HL-60 (cell line): ENCODE data around the gene TCEA2.

ENCODE experiments used
- DNase-seq, 2 experiments: peaks; one replicate each; pipeline ENCODE4 v3.0.0-alpha.2; 2010 to 2020; ENCODE audit warnings: low read depth in 1 of 2, low spot score in 1 of 2
- H3K27ac ChIP-seq: fragments of 250-450 bp; sonication (Bioruptor Pico); replicated peaks from 2 replicates; pipeline ENCODE4 v1.5.1; 2020; ENCODE audit warnings: mild to moderate bottlenecking, moderate library complexity
- H3K27me3 ChIP-seq: fragments of 250-450 bp; sonication (Bioruptor Pico); 2 replicates; pipeline ENCODE4 v1.5.1; 2021; ENCODE audit warnings: mild to moderate bottlenecking, moderate library complexity; ENCODE audit not compliant: insufficient read depth, poor library complexity, severe bottlenecking
- H3K4me3 ChIP-seq: replicated peaks from 2 replicates; pipeline ENCODE4 v1.5.1; 2011; ENCODE audit warnings: mild to moderate bottlenecking, control low read depth, low read length; ENCODE audit not compliant: insufficient read depth
- GABPA ChIP-seq: IDR thresholded peaks from 2 replicates; pipeline ENCODE4 v1.6.1; 2012; ENCODE audit warnings: low read depth
- POLR2AphosphoS5 ChIP-seq: IDR thresholded peaks from 2 replicates; pipeline ENCODE4 v1.6.1; 2012; ENCODE audit warnings: low read depth
- SPI1 ChIP-seq: IDR thresholded peaks from 2 replicates; pipeline ENCODE4 v1.6.1; 2012; ENCODE audit warnings: low read depth, mild to moderate bottlenecking, borderline replicate concordance
- TF ChIP-seq, protein P1 (sequence below): IDR thresholded peaks from one replicate; pipeline ENCODE4 v1.5.1; 2011; ENCODE audit warnings: low read length, control low read depth, inconsistent platforms; ENCODE audit not compliant: insufficient read depth
- TF ChIP-seq, protein P2 (sequence below): IDR thresholded peaks from 2 replicates; pipeline ENCODE4 v1.6.1; 2012; ENCODE audit warnings: low read depth; ENCODE audit not compliant: insufficient replicate concordance

TCEA2 gene

GRCh38 chr20:64050261-64051032 lies 12.6 kb upstream of the TCEA2 start:
- Histone ChIP-seq H3K27ac (no peak overlapping the region), H3K27me3 (peaks cover 23% of the 10 kb centered on the region), H3K4me3 (no peak overlapping the region)
- TF ChIP-seq, protein P1, sequence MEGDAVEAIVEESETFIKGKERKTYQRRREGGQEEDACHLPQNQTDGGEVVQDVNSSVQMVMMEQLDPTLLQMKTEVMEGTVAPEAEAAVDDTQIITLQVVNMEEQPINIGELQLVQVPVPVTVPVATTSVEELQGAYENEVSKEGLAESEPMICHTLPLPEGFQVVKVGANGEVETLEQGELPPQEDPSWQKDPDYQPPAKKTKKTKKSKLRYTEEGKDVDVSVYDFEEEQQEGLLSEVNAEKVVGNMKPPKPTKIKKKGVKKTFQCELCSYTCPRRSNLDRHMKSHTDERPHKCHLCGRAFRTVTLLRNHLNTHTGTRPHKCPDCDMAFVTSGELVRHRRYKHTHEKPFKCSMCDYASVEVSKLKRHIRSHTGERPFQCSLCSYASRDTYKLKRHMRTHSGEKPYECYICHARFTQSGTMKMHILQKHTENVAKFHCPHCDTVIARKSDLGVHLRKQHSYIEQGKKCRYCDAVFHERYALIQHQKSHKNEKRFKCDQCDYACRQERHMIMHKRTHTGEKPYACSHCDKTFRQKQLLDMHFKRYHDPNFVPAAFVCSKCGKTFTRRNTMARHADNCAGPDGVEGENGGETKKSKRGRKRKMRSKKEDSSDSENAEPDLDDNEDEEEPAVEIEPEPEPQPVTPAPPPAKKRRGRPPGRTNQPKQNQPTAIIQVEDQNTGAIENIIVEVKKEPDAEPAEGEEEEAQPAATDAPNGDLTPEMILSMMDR, result no peak
- no peak for TF ChIP-seq POLR2AphosphoS5
- TF ChIP-seq, protein P2, sequence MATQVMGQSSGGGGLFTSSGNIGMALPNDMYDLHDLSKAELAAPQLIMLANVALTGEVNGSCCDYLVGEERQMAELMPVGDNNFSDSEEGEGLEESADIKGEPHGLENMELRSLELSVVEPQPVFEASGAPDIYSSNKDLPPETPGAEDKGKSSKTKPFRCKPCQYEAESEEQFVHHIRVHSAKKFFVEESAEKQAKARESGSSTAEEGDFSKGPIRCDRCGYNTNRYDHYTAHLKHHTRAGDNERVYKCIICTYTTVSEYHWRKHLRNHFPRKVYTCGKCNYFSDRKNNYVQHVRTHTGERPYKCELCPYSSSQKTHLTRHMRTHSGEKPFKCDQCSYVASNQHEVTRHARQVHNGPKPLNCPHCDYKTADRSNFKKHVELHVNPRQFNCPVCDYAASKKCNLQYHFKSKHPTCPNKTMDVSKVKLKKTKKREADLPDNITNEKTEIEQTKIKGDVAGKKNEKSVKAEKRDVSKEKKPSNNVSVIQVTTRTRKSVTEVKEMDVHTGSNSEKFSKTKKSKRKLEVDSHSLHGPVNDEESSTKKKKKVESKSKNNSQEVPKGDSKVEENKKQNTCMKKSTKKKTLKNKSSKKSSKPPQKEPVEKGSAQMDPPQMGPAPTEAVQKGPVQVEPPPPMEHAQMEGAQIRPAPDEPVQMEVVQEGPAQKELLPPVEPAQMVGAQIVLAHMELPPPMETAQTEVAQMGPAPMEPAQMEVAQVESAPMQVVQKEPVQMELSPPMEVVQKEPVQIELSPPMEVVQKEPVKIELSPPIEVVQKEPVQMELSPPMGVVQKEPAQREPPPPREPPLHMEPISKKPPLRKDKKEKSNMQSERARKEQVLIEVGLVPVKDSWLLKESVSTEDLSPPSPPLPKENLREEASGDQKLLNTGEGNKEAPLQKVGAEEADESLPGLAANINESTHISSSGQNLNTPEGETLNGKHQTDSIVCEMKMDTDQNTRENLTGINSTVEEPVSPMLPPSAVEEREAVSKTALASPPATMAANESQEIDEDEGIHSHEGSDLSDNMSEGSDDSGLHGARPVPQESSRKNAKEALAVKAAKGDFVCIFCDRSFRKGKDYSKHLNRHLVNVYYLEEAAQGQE, result no peak
- no peak for DNase-seq

DNA sequence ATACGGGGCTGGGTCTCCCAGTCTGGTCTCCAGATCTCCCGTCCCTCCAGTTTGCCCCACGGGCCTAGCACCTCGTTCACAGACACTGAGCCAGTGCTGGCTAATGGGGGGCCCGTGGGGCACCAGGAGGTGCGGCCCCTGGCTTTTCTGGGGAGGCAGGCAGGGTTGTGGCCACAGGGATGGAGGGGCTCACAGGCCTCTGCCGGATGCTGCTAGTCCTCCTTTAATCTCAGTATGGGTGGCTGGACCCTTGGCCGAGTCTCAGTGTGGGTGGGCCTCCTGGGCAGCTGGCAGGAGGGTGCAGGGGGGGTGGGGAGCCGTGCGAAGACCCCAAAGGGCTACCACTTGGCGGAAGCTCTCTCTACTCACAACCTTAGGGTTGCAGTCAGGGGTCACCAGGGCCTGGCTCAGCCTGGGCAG lies 12.0 kb upstream of the TCEA2 start:
- TF ChIP-seq, protein P2, result no peak
- no peak for DNase-seq
- no peak overlapping the region for H3K4me3 ChIP-seq
- no peak overlapping the region for H3K27ac ChIP-seq
- H3K27me3 ChIP-seq, result peaks cover 23% of the 10 kb centered on the region

DNA sequence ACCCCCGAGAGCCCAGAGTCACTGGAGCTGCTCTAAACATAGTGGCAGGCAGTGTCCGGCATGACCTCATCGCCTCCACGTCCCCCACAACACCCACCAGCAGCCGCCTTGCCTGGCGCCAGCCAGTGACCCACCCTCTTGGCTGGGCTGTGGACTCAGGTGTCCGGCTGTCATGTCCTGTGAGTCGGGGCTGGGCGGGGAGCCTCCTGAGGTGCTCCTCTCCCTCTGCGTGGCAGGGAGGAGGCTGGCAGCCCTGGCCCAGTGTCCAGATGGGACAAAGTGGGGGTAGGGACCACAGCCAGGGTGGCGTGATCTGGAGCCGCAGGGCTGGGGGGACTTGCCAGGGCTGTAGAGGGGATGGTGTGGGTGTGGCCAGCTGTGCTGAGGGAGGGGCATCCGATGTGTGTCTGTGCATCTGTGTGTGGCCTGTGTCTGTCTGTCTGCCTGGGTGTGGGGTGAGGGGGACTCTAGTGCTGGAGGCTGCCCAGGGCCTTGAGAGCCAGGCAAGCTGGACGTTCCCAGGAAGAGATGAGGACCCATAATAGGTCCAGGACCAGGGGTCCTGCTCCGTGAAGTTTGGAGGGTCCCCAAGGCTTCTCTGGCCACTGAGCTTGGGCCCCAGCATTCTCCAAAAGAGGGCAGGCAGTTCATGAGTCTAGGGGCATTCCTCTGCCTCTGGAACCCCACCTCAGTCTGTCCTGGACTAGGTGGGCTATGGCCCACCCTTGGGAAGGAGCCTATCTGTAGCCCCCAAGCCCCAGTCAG lies 11.3 kb upstream of the TCEA2 start:
- DNase-seq, result no peak
- no peak for TF ChIP-seq SPI1
- no peak for TF ChIP-seq POLR2AphosphoS5
- TF ChIP-seq, protein P1, result no peak
- no peak for TF ChIP-seq GABPA
- TF ChIP-seq, protein P2, result no peak
- Histone ChIP-seq H3K27me3 (peaks cover 23% of the 10 kb centered on the region), H3K4me3 (no peak overlapping the region), H3K27ac (no peak overlapping the region)
